ENCODE measurements around the gene RAB36.

- TF ChIP-seq ATF2 (CRISPR knock-in tag; IDR thresholded peaks at IDR 0.05) (no peak), JUNB (CRISPR knock-in tag; conservative IDR thresholded peaks at IDR 0.05) (no peak), POLR2A (conservative IDR thresholded peaks at IDR 0.05) (no peak), GTF2E2 (tag; IDR thresholded peaks at IDR 0.05) (no peak), BCOR (IDR thresholded peaks at IDR 0.05) (no peak), SP1 (CRISPR knock-in tag; IDR thresholded peaks at IDR 0.05) (no peak), SOX6 (IDR thresholded peaks at IDR 0.05) (no peak), ZNF639 (CRISPR knock-in tag; conservative IDR thresholded peaks at IDR 0.05 in 1 of 2, IDR thresholded peaks at IDR 0.05 in 1 of 2) (0 out of 4 replicates have a peak, but pooled peaks of 1 of the 2 experiments have one; percentile 47), ZEB2 (IDR thresholded peaks at IDR 0.05) (no peak), ZNF324 (CRISPR knock-in tag; IDR thresholded peaks at IDR 0.05) (no peak), ZNF175 (CRISPR knock-in tag; IDR thresholded peaks at IDR 0.05; ENCODE audit: low read depth) (no peak), EZH2 (IDR thresholded peaks at IDR 0.05; ENCODE audit: borderline replicate concordance, low read depth, low read length) (no peak), TEAD4 (IDR thresholded peaks at IDR 0.05; ENCODE audit: low read length) (no peak), TEAD4 (CRISPR knock-in tag; IDR thresholded peaks at IDR 0.05; ENCODE audit: borderline replicate concordance) (no peak)
These were observed 40.0 kb upstream of the RAB36 start for GRCh38 chr22:23105304-23105703.

Measured in K562 (cell line).